Posterior vena cava (tissue), 2 donors: ENCODE data around the gene BCO2. TPM values are rescaled to one million over a fixed set of nuclear protein-coding genes. Genes with fewer than 3 reads are reported as not detected.
"Not testable (repeated sequence)": the region's sequence is repeated elsewhere in the genome, so short reads cannot be mapped to it uniquely, and the experiment has no call there.

Experiments used
- DNase-seq: peaks from one replicate; pipeline ENCODE4 v3.0.0-alpha.2; 2020; ENCODE audit warnings: low spot score
- intact Hi-C, 2 donors: fragments of 100-400 bp; cut with DNase I; formaldehyde crosslinking; loops; one replicate each; pipeline versions ENCODE4 v1.14.1 to v1.14.2; 2022 to 2023
- total RNA-seq, 2 donors: library from RNA; stranded (reverse); fragmentation: NEBNext Ultra II Directional; extraction: Animal tissue kit (Norgen Biotek cat#: 25700); gene quantifications; one replicate each; pipeline ENCODE4 v1.2.1, GENCODE V29; 2021
- donor health status: DM: yes; HTN: yes; CAD: no.
- donor health status: DM: yes; HTN: yes; CAD: no.

BCO2 gene
- total RNA-seq, 2 donors from 2014 or later: 3.8 TPM

DNA sequence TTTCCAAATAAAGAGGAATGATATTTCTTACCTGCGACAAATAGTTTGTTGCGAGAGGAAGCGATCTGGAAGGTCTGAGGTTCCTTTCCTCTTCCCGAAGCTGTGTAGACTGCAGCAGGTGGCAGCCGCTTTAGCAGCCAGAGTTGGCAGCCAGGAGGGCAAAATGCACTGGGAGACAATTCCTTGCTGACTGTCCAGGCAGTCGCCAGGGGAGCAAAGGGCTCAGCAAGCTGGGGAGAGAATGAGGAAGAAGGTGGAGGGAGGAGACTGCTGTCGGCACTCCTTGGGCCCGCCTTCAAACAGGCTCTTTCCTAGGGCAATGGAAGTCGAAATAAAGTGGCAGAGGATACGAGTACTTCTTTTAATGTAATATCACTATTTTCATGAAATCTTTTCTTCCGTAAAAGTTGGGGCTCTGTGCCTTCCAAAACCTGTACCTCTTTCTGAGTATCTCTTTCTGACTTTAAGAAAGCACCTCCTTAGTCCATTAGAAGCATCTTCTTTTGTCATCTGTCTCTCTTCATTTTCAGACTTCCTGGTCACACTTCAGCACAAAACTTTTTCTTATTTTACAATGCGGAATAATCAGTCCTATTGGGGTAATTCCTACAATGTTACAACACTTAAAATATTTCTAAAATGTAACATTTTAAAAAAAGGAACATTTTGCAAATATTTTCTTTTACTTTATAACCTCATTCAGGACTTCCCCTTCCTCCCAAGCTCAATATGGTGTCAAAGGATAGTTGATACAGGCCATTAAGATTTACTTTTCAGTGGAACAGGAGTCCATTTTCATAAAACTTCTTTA, 11.2 kb upstream of the BCO2 start, which contains the start of gene IL18:
IL18 (minus strand) TSS at position 220 of the 811 bp plus-strand sequence. CDS start 9,041 bp downstream, outside the sequence.
- intact Hi-C loops: loop anchor here (10.0 kb wide), 1 partner anchor 49 kb away; no protein-coding TSS in a partner anchor
- DNase-seq: peak; percentile 84

DNA sequence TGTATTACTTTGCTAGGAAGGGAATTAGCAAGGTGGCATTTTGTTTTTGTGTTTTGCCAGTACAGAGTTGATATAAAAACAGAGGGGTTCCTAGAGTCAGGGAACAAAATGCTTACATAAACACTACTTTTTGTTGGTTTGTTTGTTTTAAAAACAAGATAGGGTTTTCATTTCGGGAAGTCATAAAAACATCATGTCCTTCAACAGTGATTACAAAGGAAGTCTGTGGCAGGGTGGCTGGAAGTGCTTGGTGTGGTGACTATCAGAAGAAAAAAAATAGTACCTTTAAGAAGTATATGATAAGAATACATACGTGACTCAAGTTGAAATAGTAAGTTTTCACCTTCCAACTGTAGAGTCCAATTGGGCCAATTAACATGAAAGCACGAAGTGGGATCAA, 10.3 kb upstream of the BCO2 start:
- DNase-seq: no peak
- intact Hi-C loops: loop anchor here (10.0 kb wide), 1 partner anchor 50 kb away; no protein-coding TSS in a partner anchor

DNA sequence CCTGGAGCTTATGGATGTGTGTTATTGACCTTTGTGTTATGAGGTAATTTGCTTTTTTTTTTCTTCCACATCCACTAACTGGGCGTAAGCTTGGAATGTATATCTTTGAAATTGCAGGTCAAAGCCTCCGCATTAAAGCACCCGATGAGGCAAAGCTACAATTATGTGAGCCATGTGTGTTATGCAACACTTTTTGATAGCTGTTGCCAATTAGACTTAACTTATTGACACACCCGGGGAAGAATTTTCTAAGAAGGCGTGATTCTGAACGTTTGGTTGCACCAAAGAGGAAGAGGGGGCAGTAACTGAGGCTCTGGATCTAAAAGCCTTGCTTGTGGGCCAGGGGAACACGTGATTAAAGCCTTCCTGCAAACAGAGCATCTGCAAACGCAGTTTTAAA, 8.8 kb upstream of the BCO2 start:
- intact Hi-C loops: loop anchor here (10.0 kb wide), 1 partner anchor 52 kb away; no protein-coding TSS in a partner anchor
- DNase-seq: no peak

DNA sequence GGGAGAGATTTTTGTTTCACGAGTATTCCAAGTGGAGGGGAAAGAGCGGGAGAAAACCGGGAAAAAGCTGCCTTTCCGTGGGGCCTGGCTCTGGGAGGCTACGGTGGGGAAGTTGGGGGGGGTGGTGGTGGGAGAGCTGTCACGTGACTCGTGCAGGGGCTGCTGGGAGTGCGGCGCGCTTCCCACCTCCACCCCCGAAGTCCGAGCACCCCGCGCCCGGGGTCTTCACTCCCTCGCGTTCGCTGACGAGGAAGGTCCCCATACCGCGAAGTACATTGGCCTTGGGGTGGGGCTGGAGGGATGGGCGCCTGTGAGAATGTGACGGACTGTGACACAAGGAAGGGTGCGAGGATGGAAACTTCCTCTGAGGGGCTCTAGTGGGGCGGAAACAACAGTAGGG, 8.2 kb upstream of the BCO2 start, which contains the start of gene TEX12:
TEX12 (plus strand) TSS at position 228 of the 400 bp plus-strand sequence. CDS start 1,897 bp downstream, outside the sequence.
- DNase-seq: no peak
- intact Hi-C loops: loop anchor here (10.0 kb wide), 1 partner anchor 52 kb away; no protein-coding TSS in a partner anchor

DNA sequence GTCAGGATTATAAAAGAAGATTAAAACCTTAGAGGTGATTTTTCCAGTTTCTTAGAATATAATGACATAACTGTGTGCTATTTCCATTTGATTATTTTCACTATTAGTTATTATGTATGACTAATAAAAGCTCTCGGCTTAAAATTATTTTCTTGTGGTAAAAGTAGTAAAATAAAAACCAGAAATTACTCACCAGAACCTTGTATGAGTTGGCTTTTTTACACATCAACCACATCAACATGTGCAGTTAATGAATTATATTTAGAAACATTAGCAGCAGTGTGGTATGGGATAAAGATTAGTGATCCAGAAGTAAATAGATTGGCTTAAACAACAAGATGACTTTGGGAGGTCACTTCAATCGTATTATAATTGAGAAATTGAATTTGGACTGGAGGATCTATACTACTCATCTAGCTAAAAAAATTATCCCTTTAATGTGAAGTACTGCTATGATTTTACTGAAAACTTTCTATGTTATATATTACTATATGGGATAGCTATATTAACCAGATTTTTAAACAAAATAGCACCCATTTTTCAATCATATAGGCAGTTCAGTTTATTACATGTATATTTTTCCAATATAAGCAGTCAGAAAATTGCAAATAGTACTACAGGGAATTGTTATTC, 2.8 kb upstream of the BCO2 start:
- DNase-seq: no peak
- intact Hi-C loops: no loop called here

DNA sequence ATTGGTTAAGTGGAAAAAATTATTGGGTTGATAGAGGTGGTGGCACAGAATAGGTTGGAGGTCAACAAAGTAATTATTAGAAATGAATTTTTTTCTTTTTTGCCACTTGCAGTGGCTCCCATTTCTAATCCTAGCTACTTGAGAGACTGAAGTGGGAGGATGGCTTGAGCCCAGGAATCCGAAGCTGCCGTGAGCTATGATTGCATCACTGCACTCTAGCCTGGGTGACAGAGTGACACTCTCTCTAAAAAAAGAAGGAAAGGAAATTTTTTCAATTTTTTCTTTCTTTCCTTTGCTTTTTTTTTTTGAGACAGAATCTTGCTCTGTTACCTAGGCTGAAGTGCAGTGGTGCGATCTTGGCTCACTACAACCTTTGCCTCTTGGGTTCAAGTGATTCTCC, 2.2 kb upstream of the BCO2 start:
- no peak for DNase-seq
- intact Hi-C loops: no loop called here

DNA sequence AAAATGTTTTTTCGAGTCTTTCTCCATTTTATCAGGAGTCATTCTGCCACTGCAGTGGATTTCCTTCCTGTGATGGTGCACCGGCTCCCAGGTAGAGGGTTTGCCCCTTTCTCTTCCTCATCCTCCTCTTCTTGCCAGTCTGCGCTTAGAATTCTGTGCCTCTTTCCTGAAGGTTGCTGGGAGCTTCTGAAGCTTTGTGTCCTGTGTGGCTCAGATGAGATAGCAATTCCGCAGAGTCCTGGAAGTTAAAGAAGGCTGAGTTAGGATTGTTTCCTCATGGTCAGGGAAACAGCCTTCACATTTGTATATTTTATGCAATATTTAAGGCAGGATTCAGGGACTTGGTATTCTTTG, 264 bp downstream of the BCO2 start:
- no peak for DNase-seq
- intact Hi-C loops: no loop called here

DNA sequence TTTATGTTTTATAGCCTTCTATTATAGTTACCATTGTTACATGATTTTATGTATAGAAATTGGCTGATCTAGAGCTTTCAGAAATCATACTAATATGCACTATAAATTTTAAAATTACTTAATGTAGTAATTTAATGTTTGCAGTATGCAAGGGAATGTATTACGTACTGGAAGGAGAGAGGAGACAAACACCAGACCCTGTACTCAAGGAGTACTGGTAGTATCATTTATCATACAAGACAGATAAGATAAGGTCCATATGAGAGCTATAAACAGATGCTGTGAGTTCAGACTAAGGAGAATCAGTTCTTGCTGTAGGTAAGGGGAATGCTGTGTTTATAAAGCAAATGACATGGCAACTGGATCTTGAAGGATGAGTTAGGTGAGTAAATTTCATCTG, 765 bp downstream of the BCO2 start:
- no peak for DNase-seq
- intact Hi-C loops: no loop called here

DNA sequence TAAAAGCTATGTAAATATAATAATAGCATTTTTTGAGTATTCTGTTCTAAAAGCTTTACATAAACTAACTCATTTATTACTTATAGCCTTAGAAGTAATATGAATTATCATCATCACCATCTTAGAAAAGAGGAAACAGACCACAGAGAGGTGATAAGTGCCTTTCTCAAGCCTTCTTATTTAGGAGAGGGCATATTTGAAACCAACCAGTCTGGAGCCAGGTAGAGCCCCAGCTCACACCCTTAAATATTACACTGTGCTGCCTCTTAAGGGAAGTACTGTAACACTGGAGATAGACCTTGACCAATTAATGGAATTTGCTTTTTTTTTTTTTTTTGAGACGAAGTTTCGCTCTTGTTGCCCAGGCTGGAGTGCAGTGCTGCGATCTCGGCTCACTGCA, 2.3 kb downstream of the BCO2 start:
- intact Hi-C loops: no loop called here
- no peak for DNase-seq

DNA sequence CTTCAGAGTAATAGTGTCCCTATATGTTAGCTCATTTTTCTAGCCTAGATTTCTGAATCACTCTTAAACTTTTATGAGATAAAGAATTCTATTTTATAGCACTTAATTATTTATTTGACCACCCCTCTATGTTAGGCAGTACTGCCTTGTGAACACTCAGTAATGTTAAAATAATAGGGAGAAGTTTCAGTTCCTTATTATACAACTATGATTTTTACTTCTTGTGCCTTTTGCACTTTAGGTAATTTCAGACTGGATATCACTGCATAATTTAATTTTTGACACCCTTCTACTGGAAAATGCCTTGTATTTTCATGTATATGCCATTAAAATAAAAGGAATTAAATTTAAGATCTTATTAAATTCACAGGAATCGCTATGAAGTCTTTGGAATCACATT, 3.1 kb downstream of the BCO2 start:
- intact Hi-C loops: no loop called here
- DNase-seq: no peak

DNA sequence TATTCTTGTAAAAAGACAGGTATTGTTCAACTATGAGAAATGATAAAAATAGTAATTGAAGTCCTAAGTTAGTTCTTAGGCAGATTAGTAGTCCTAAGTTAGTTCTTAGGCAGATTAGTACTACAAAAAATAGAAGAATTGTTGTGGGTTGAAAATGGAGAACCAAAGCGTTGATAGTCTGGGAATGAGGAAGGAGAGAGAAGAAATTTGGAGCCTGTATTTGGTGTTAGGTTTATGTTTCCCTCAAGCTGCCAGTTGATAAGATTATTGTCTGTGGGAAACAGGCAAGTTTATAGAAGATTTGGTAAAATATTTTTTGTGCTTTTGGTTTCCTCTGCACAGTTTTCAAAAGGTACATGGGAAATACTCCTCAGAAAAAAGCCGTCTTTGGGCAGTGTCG, 3.6 kb downstream of the BCO2 start:
- intact Hi-C loops: no loop called here
- DNase-seq: no peak

DNA sequence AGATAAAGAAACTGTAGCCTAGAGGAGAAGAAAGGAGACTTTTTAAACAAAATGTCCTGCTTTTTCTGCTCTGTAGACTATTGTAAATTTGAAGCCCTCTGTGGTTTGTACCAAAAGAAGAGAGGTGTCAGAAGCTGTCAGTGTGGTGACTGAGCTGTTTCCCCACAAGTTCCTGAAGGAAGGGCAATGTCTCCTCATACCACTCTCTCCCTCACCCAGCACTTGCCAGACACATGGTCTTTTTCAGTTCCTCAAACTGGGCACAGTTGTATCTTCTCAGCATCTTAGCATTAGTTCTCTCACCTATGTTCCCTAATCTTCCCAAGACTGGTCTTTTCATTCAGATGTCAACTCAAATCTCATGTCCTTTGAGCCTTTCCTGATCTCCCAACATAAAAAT, 4.3 kb downstream of the BCO2 start:
- DNase-seq: no peak
- intact Hi-C loops: no loop called here

DNA sequence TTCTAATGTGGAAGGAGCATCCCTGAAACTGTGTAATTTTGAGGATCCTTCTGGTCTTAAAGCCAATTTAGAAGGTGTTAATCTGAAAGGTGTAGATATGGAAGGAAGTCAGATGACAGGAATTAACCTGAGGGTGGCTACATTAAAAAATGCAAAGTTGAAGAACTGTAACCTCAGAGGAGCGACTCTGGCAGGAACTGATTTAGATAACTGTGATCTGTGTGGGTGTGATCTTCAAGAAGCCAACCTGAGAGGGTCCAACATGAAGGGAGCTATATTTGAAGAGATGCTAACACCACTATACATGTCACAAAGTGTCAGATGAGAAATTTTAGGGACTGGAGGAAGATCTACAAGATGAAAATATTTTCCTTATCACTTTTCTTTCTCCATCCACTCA, 7.6 kb downstream of the BCO2 start:
- no peak for DNase-seq
- intact Hi-C loops: no loop called here

DNA sequence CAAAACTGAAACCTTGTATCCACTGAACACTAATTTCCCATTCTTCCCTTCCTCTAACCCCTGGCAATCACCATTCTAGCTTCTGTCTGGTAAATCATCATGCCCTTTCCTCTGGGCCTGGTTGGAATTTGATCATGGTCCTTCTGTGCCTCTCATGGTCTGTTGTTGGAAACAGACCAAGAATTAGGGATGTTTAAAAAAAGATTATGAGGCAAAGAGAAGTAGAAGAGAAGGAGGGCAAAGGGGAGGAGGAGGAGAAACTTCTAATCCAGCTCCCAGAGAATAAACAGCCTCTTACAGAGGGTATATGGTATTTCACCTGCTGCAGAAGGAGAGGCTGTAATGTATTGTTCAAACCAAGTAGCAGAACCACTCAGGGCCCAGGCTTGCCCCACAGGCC, 10.6 kb downstream of the BCO2 start:
- intact Hi-C loops: loop anchor here in 1 of 2 donors (2.0 kb wide), 1 partner anchor 31 kb away; no protein-coding TSS in a partner anchor

DNA sequence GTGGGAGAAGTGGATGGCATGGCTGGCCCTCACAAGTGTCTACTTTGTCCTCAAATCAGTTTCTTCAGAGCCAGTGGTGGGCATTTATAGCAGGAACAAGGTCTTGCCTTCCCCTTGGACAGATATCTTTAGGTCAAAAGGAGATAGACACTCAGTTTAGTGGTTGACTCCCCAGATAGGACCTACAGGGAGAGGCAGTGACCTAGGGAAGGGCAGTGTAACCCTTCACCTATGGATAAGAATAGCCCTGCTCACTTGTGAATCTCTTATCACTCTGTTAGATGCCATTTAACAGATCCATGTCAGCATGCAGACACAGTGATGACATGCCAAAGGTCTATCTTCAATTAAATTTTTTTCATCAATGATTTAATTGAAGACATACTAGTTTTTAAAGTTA, 11.0 kb downstream of the BCO2 start:
- DNase-seq: no peak
- intact Hi-C loops: loop anchor here in 1 of 2 donors (2.0 kb wide), 1 partner anchor 32 kb away; no protein-coding TSS in a partner anchor

More for the DNA sequence above, 10.6 kb downstream of the BCO2 start:
- DNase-seq: no peak

DNA sequence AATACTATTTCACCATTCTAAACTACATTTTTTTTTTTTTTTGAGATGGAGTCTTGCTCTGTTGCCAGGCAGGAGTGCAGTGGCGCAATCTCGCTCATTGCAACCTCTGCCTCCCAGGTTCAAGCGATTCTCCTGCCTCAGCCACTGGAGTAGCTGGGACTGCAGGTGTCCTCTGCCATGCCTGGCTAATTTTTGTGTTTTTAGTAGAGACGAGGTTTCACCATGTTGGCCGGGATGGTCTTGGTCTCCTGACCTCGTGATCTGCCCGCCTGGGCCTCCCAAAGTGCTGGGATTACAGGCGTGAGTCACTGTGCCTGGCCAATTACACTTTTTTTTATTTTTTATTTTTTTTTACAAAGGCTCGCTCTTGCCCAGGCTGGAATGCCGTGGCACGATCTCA, 19.8 kb downstream of the BCO2 start:
- intact Hi-C loops, DNase-seq: not testable (repeated sequence)

DNA sequence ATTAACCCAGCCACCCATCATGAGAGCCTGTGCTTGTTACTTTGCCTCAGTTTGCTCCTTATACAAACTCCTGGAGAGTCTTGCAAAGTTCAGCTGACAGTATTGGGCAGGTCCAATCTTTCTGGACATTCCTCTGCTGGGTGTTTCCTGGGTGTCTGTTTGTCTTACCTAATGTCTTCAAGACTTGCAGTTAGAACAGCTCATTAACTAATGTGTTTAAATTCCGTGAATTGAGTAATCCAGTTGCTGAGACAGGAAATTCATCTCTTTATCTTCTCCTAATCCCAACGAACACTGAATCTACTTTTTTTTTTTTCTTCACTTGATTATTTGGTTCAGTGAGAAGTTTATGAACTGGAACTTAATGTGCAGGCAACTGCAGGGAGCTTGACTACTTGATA, 20.6 kb downstream of the BCO2 start:
- intact Hi-C loops: no loop called here
- DNase-seq: no peak

DNA sequence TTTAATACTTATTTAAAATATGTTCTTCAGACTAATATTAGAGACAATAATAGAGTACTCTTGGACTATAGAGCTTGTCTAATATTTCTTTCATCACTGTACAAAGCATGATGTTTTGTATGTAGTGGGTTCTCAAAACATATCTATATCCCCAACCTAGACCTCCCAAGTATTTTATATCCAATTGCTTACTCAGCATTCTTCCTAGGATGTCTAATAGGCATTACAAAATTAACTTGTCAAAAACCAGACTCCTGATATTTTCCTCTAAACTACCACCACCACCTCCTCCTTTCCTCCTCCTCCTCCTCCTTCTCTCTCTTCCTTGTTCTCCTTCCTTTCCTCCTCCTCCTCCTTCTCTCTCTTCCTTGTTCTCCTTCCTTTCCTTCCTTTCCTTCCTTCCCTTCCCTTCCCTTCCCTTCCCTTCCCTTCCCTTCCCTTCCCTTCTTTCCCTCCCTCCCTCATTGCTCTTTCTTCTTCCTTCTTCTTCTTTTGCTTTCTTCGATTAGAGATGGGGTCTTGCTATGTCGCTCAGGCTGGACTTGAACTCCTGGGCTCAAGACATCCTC, 21.3 kb downstream of the BCO2 start:
- no peak for DNase-seq
- intact Hi-C loops: no loop called here

DNA sequence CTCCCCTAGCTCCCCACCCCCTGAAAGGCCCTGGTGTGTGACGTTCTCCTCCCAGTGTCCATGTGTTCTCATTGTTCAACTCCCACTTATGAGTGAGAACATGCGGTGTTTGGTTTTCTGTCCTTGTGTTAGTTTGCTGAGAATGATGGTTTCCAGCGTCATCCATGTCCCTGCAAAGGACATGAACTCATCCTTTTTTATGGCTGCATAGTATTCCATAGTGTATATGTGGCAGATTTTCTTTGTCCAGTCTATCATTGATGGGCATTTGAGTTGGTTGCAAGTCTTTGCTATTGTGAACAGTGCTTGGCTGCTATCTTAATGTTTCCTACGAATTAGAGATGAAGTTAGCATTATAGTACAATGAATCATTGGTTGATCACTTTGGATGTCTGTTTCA, 23.8 kb downstream of the BCO2 start:
- intact Hi-C loops, DNase-seq: not testable (repeated sequence)

DNA sequence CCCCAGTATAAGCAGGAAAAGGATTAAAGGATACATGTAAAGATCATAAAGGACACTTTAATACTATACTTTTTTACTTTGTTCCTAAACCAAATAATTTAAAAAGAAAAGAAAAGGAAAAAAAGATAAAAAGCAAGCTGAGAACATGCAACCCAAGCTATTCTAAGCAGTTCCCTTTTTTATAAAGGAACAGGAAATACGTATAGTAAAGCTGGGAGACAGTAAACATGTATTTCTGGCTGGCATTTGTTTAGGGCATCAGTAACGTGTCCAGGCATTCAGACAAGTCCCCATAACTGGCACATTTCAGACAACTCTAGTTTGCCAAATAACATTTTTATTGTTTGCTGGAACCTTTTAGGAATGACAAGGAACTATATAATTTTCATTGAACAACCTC, 24.9 kb downstream of the BCO2 start:
- intact Hi-C loops: no loop called here
- no peak for DNase-seq
